GM18873 (cell line): Measurements from ENCODE around the gene C6orf47.

Source experiments
- ATAC-seq: cut with Tn5 transposase; IDR thresholded peaks from one replicate; pipeline ENCODE4 v1.9.1; 2021; ENCODE audit warnings: mild to moderate bottlenecking, moderate library complexity, moderate number of reproducible peaks; ENCODE audit not compliant: unreplicated experiment, low FRiP score

C6orf47 gene

GRCh38 chr6:31636698-31637596 lies 23.6 kb downstream of the C6orf47 start:
- no peak for ATAC-seq

DNA sequence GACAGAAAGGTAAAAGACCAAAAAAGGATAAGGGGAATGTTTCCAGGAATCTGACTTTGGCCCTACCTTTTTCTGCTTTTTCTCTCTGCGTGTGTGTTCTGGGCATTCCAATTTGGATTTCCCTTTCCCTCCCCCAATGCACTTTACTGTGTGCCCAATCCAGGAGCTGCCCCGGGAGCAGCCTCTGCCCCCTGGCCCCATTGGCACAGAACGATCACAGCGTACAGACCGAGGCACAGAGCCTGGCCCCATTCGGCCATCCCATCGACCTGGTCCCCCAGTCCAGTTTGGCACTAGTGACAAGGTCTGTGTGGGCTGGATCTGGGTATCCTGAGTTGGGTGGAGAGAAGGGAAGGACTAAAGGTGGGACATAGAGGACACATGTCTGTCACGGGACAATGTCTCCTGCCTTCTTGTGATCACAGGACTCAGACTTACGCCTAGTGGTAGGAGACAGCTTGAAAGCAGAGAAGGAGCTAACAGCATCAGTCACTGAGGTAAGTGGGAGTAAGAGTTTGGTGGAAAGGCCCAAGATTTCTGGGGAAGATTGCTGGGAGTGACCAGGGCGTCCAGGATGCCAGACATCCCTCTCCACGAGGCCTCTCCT lies 25.5 kb downstream of the C6orf47 start:
- ATAC-seq: no peak

DNA sequence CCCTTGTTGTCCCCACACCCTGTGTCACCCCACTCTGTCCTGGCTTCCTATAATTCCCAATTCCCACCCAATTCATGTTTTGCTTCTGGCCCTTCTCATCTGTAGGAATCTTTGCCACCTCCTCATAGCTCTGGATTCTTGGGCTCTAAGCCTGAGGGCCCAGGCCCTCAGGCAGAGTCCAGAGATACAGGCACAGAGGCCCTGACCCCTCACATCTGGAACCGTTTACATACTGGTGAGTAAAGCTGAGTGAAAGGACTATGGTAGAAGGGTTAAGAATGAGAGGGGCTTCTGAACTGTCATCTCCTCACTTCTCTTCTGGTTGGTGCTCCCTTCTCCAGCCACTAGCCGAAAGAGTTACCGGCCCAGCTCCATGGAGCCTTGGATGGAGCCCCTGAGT lies 26.4 kb downstream of the C6orf47 start:
- ATAC-seq: no peak

- ATAC-seq: no peak
Measured at GRCh38 chr6:31633447-31633846, 27.1 kb downstream of the C6orf47 start.

DNA sequence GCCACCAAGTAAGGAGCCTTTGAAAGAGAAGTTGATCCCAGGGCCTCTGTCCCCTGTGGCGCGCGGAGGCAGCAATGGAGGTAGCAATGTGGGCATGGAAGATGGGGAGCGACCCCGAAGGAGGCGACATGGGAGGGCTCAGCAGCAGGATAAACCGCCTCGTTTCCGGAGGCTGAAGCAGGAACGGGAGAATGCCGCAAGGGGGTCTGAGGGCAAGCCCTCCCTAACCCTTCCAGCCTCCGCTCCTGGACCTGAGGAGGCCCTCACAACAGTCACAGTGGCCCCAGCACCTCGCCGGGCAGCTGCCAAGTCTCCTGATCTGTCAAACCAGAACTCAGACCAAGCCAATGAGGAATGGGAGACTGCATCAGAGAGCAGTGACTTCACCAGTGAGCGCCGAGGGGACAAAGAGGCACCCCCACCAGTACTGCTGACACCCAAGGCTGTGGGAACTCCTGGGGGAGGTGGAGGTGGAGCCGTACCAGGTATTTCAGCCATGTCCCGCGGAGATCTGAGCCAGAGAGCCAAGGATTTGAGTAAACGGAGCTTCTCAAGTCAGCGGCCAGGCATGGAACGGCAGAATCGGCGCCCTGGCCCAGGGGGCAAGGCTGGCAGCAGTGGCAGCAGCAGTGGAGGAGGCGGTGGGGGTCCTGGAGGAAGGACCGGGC lies 28.2 kb downstream of the C6orf47 start:
- no peak for ATAC-seq

- ATAC-seq: no peak
Measured at GRCh38 chr6:31631681-31632278, 28.8 kb downstream of the C6orf47 start.

GRCh38 chr6:31631209-31631608 lies 29.4 kb downstream of the C6orf47 start:
- no peak for ATAC-seq

DNA sequence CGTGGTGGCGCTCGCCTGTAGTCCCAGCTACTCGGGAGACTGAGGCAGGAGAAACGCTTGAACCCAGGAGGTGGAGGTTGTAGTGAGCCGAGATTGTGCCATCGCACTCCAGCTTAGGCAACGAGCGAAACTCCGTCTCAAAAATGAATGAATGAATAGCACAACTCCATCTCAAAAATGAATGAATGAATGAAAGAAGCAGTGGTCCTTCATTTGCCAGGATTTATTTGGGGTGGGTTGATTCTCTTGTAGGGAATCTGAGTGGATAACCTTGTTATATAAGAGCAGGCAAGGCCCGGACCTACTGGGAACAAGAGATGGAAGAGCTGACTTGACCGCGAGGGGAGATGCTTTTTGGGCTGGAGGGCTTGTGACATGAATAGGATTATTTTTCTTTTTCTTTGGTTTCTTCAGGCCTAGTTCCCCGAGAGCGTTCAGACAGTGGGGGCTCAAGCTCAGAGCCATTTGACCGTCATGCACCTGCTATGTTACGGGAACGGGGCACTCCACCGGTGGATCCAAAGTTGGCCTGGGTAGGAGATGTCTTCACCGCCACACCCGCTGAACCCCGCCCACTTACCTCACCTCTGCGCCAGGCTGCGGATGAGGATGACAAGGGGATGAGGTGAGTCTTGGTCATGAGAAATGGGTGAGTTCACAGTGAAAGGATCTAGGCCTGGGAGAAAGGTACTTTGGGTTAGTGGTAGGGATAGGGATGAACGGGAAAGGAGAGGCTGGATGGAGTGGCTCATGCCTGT lies 30.2 kb downstream of the C6orf47 start:
- ATAC-seq: no peak

DNA sequence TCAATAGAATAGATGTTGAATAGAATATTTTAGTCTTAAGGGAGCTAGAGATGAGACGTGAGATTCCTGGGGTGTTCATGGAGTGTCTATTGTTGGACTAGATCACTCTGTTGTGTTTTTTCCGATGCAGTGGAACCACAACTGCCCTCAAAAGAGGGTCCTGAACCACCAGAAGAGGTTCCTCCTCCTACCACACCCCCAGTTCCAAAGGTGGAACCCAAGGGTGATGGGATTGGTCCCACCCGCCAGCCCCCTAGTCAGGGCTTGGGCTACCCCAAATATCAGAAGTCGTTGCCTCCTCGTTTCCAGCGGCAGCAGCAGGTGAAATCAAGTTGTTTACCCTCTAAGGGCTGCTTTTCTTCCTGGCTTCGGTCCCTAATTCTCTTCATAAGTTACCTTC lies 31.6 kb downstream of the C6orf47 start:
- ATAC-seq: no peak

DNA sequence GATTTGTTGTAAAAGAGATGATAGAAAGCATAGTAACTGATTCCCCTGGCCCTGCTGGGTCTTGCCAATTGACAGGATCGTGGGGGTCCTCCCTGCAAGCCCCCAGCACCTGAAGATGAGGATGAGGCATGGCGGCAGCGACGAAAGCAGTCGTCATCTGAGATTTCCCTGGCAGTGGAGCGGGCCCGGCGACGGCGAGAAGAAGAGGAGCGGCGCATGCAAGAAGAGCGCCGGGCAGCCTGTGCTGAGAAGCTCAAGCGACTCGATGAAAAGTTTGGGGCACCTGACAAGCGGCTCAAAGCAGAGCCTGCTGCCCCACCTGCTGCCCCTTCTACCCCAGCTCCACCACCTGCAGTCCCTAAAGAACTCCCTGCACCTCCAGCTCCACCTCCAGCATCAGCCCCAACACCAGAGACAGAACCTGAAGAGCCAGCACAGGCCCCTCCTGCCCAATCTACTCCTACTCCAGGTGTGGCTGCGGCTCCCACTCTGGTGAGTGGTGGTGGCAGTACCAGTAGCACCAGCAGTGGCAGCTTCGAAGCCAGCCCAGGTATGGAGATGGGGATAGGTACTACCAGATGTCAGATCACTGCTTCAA lies 32.8 kb downstream of the C6orf47 start:
- ATAC-seq: no peak

DNA sequence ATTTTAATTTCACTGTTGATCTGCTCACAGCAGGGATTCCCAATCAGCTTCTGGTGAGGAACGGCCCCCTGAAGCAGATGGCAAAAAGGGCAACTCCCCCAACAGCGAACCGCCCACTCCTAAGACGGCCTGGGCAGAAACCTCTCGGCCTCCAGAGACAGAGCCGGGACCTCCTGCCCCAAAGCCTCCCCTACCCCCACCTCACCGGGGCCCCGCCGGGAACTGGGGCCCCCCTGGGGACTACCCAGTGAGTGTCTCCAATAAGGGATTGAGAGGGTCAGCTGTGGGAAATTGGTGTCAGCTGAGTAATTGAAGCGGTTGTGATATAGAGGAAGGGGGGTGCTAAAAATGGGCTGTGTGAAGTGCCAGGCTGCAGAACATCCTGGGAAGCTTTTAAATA lies 33.6 kb downstream of the C6orf47 start:
- no peak for ATAC-seq

DNA sequence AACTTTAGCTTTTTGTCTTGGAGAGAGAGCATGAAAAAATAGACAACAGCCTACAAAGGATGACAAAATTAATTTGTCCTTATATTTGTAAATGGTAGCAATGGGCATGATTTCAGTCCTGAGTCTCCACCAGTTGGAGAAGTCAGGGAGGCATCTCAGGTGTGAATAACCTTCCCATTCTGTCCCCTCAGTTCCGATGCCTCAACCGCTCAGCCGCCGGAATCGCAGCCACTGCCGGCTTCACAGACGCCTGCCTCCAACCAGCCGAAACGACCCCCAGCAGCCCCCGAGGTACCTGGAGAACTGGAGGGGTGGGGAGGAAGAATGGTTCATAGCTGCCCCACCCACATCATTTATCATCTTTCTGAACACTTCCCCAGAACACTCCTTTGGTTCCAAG lies 36.5 kb downstream of the C6orf47 start:
- no peak for ATAC-seq

DNA sequence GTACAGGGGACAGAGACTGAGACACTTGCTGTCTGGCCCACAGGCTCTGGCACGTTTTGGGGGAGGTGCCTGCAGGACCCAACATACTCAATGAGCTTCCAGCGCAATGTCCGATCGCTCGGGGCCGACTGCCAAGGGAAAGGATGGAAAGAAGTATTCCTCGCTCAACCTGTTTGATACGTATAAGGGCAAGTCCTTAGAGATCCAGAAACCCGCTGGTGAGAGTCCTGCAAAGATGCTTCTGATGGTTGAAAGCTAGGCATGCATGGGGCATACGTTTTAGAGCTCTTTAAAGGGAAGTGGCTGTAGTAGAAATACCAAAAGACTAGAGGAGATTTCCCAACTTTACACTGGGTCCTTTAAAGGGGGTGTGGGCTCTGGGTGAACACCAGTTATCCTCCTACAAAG lies 37.9 kb downstream of the C6orf47 start:
- no peak for ATAC-seq

GRCh38 chr6:31621991-31622390 lies 38.6 kb downstream of the C6orf47 start:
- ATAC-seq: no peak

DNA sequence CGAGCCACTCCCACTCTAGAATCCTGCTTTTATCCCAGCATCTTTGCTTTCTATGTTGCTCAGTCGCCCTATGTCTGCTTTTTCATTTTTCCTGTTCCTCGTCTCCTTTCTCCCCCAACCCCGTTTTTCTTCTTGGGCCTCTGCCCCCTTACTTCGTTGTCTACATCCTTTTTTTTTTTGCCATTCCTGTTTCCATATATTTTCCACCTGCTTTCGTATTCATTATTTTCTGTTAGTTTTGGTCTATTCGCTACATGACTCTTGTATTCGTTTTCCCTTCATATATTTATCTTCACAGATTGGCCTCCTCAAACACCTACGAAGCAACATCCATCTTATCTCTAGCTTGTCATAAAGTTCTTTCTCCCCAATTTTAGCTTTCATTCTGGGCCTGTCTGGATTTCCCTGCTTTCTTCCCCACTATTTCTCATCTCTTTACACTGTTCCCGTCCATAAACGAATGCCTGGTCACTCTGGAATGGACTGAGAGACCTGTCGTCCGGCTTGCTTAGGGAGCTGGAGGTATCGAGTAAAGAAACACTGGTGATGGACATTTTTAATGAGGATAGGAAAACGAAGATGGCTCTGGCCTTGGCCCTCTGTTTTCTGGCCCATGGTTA lies 39.1 kb downstream of the C6orf47 start:
- no peak for ATAC-seq

- peak; percentile 24 for ATAC-seq
Measured at GRCh38 chr6:31620586-31621319, 39.8 kb downstream of the C6orf47 start, which contains the start of gene PRRC2A. Gene PRRC2A (plus strand): TSS chr6:31620715. CDS start chr6:31622790, 2,075 bp downstream.

GRCh38 chr6:31619805-31620585 lies 40.6 kb downstream of the C6orf47 start:
- ATAC-seq: peak; percentile 57

GRCh38 chr6:31617010-31617409 lies 43.6 kb downstream of the C6orf47 start:
- no peak for ATAC-seq
